K562 (cell line): Measurements from ENCODE around the gene DCTN1. TPM values are rescaled to one million over a fixed set of nuclear protein-coding genes. Genes with fewer than 3 reads are reported as not detected.

Experiments
- ATAC-seq: fragments of 200-7000 bp; cut with Tn5 transposase; 3 replicates; pipeline ENCODE4 v1.9.1; 2020; ENCODE audit warnings: moderate library complexity
- BruUV-seq: library from RNA; stranded (reverse); fragments of 400-500 nt; replicated peaks from 2 replicates; lab custom pipeline; 2021; lab: Mats Ljungman, UMichigan
- CTCF ChIA-PET: fragments of 300-600 bp; formaldehyde crosslinking; extraction: SDS; loops from one replicate; lab custom pipeline; 2021; ENCODE audit warnings: low intra/inter-chr PET ratio; lab: Yijun Ruan, JAX
- POLR2A ChIA-PET: fragments of 300-600, 350-650 bp; sonication (Branson Sonifier 250); formaldehyde crosslinking; extraction: SDS; loops from one replicate; lab custom pipeline; 2021; ENCODE audit warnings: antibody characterized with exemption, inconsistent platforms; lab: Yijun Ruan, JAX
- DNase-seq, 4 experiments: peaks; one replicate each; pipeline versions ENCODE4 v3.0.0 to v3.0.0-alpha.2; 2011 to 2018; ENCODE audit warnings: low spot score in 3 of 4, mixed read lengths in 3 of 4; ENCODE audit errors: extremely low read depth in 1 of 4
- FAIRE-seq: peaks from 2 replicates; lab custom pipeline; 2011; peaks lifted over from hg19 to GRCh38; lab: Jason Lieb, UNC
- H2AFZ ChIP-seq: 2 replicates; pipeline ENCODE4 v1.6.0; 2011; ENCODE audit warnings: low read depth, low read length, control low read depth, inconsistent platforms
- H3K27ac ChIP-seq: fragments of 200-600 bp; 3 replicates; pipeline ENCODE4 v1.8.0; 2011; ENCODE audit warnings: low read depth, mild to moderate bottlenecking, control low read depth, inconsistent platforms, low read length, moderate library complexity, mixed read lengths; ENCODE audit errors: extremely low read depth
- H3K27me3 ChIP-seq, 2 experiments: fragments of 300-600 bp in 1 of 2; 2 replicates in 1 of 2; 3 replicates in 1 of 2; pipeline versions ENCODE4 v1.6.0 to v1.8.0; 2011; ENCODE audit warnings: inconsistent platforms in 2 of 2, low read length in 2 of 2, mild to moderate bottlenecking in 1 of 2, mixed read lengths in 1 of 2, moderate library complexity in 1 of 2; ENCODE audit not compliant: control insufficient read depth in 2 of 2, insufficient read depth in 2 of 2
- H3K36me3 ChIP-seq: fragments of 300-600 bp; 3 replicates; pipeline ENCODE4 v1.8.0; 2011; ENCODE audit warnings: mild to moderate bottlenecking, low read length, inconsistent platforms; ENCODE audit not compliant: control insufficient read depth, insufficient read depth
- H3K4me1 ChIP-seq, 2 experiments: fragments of 200-600 bp in 1 of 2; replicated peaks in 1 of 2; 2 replicates in 1 of 2; 3 replicates in 1 of 2; pipeline versions ENCODE4 v1.5.1 to v1.8.0; 2011; ENCODE audit warnings: inconsistent platforms in 2 of 2, low read length in 2 of 2, mild to moderate bottlenecking in 1 of 2, mixed read lengths in 1 of 2, moderate library complexity in 1 of 2; ENCODE audit not compliant: control insufficient read depth in 2 of 2, insufficient read depth in 2 of 2
- H3K4me2 ChIP-seq: 2 replicates; pipeline ENCODE4 v1.6.1; 2011; ENCODE audit warnings: low read length, control low read depth, inconsistent platforms, mixed read lengths; ENCODE audit not compliant: insufficient read depth
- H3K4me3 ChIP-seq: fragments of 200-600 bp; sonication (generic), shearing (Covaris generic); 2 replicates; pipeline ENCODE4 v1.5.1; 2016; ENCODE audit warnings: control low read depth, inconsistent platforms
- H3K79me2 ChIP-seq: fragments of 200-600 bp; 3 replicates; pipeline ENCODE4 v1.8.0; 2011; ENCODE audit warnings: low read length, inconsistent platforms; ENCODE audit not compliant: control insufficient read depth, insufficient read depth
- H3K9ac ChIP-seq, 2 experiments: 2 replicates each; pipeline versions ENCODE4 v1.6.0 to v1.6.1; 2011; ENCODE audit warnings: low read depth in 2 of 2, low read length in 2 of 2, control low read depth in 1 of 2, inconsistent platforms in 1 of 2, mild to moderate bottlenecking in 1 of 2, mixed read lengths in 1 of 2; ENCODE audit not compliant: insufficient read depth in 1 of 2
- H3K9me1 ChIP-seq: one replicate; pipeline ENCODE4 v1.6.0; 2011; ENCODE audit warnings: inconsistent platforms, mild to moderate bottlenecking, low read length, moderate library complexity; ENCODE audit not compliant: control insufficient read depth, insufficient read depth
- H3K9me3 ChIP-seq: replicated peaks from 2 replicates; pipeline ENCODE4 v1.5.1; 2011; ENCODE audit warnings: low read depth, low read length, inconsistent platforms; ENCODE audit not compliant: control insufficient read depth, insufficient read depth
- H4K20me1 ChIP-seq: replicated peaks from 2 replicates; pipeline ENCODE4 v1.6.1; 2011; ENCODE audit warnings: low read length, inconsistent platforms, mixed read lengths; ENCODE audit not compliant: control insufficient read depth, insufficient read depth
- ADNP ChIP-seq: fragments of 200-800 bp; sonication (Bioruptor generic); IDR thresholded peaks from 2 replicates; pipeline ENCODE4 v1.6.1; 2016; ENCODE audit warnings: missing genetic modification characterization, missing compliant biosample characterization
- ATF3 ChIP-seq, 2 experiments: fragments of 450-650 bp in 1 of 2; sonication (generic) in 1 of 2; formaldehyde crosslinking in 1 of 2; IDR thresholded peaks in 1 of 2; conservative IDR thresholded peaks in 1 of 2; 2 replicates each; pipeline versions ENCODE4 v1.6.1 to v1.8.1; 2016 to 2023; ENCODE audit warnings: mild to moderate bottlenecking in 2 of 2, moderate library complexity in 2 of 2, inconsistent platforms in 1 of 2, missing genetic modification reagents in 1 of 2
- CEBPB ChIP-seq: fragments of 450-650 bp; IDR thresholded peaks from 2 replicates; pipeline ENCODE4 v1.6.1; 2016; ENCODE audit warnings: missing genetic modification characterization, missing compliant biosample characterization
- CEBPG ChIP-seq, 3 experiments: fragments of 200-800 bp in 1 of 3; sonication (Bioruptor generic) in 1 of 3; sonication (generic) in 1 of 3; formaldehyde crosslinking in 1 of 3; IDR thresholded peaks in 2 of 3; conservative IDR thresholded peaks in 1 of 3; 2 replicates each; pipeline versions ENCODE4 v1.6.1 to v1.8.0; 2016 to 2022; ENCODE audit warnings: missing compliant biosample characterization in 2 of 3, missing genetic modification characterization in 2 of 3, mild to moderate bottlenecking in 1 of 3, missing genetic modification reagents in 1 of 3
- CREB1 ChIP-seq, 2 experiments: sonication (generic) in 1 of 2; formaldehyde crosslinking in 1 of 2; IDR thresholded peaks; 2 replicates each; pipeline versions ENCODE4 v1.6.1 to v1.8.0; 2012 to 2022; ENCODE audit warnings: inconsistent platforms in 1 of 2, mild to moderate bottlenecking in 1 of 2, missing genetic modification reagents in 1 of 2, moderate library complexity in 1 of 2
- DACH1 ChIP-seq: fragments of 450-650 bp; IDR thresholded peaks from 2 replicates; pipeline ENCODE4 v1.6.1; 2018; ENCODE audit not compliant: partially characterized antibody
- E2F3 ChIP-seq: fragments of 250-450 bp; sonication (Bioruptor Pico); IDR thresholded peaks from 2 replicates; pipeline ENCODE4 v1.4.0; 2020; ENCODE audit warnings: mild to moderate bottlenecking
- FOS ChIP-seq: IDR thresholded peaks from 3 replicates; pipeline ENCODE4 v1.6.1; 2011; ENCODE audit not compliant: insufficient read length; ENCODE audit errors: extremely low read depth
- FOXA1 ChIP-seq: fragments of 450-650 bp; IDR thresholded peaks from 2 replicates; pipeline ENCODE4 v1.6.1; 2016; ENCODE audit warnings: mild to moderate bottlenecking, borderline replicate concordance
- FOXK2 ChIP-seq, 2 experiments: fragments of 450-650 bp; IDR thresholded peaks in 1 of 2; conservative IDR thresholded peaks in 1 of 2; 2 replicates each; pipeline ENCODE4 v1.6.1; 2016; ENCODE audit warnings: low read depth in 2 of 2, mild to moderate bottlenecking in 1 of 2
- PHF8 ChIP-seq: fragments of 200-600 bp; sonication (generic); IDR thresholded peaks from 2 replicates; pipeline ENCODE4 v1.6.1; 2012; ENCODE audit warnings: mixed run types, mild to moderate bottlenecking, inconsistent platforms, low read length, moderate library complexity, borderline replicate concordance
- PRPF4 ChIP-seq: fragments of 200-400 bp; formaldehyde crosslinking; IDR thresholded peaks from one replicate; pipeline ENCODE4 v1.6.1; 2017; ENCODE audit warnings: low read length, low read depth, mild to moderate bottlenecking; ENCODE audit not compliant: insufficient read depth, poor library complexity, severe bottlenecking
- RBM17 ChIP-seq: fragments of 200-400 bp; formaldehyde crosslinking; IDR thresholded peaks from 2 replicates; pipeline ENCODE4 v1.6.1; 2017; ENCODE audit warnings: low read depth, mild to moderate bottlenecking, low read length, borderline replicate concordance
- RFX1 ChIP-seq: fragments of 450-650 bp; IDR thresholded peaks from 2 replicates; pipeline ENCODE4 v1.6.1; 2016; ENCODE audit warnings: mild to moderate bottlenecking, moderate library complexity
- RFX5 ChIP-seq: IDR thresholded peaks from 2 replicates; pipeline ENCODE4 v1.6.1; 2011; ENCODE audit warnings: low read depth, mild to moderate bottlenecking, improper control_type of control experiment, low read length
- SRF ChIP-seq, 2 experiments: fragments of 250-450, 450-650 bp in 1 of 2; sonication (Bioruptor Pico) in 1 of 2; sonication (generic) in 1 of 2; formaldehyde crosslinking; IDR thresholded peaks; 2 replicates each; pipeline versions ENCODE4 v1.5.0 to v1.5.1; 2020 to 2022; ENCODE audit warnings: mild to moderate bottlenecking in 1 of 2, missing genetic modification reagents in 1 of 2
- ZFPM2 ChIP-seq: fragments of 250-450 bp; sonication (Bioruptor Pico); IDR thresholded peaks from 2 replicates; pipeline ENCODE4 v1.5.1; 2022; ENCODE audit warnings: mild to moderate bottlenecking
- WGBS: fragments of 100-300 bp; shearing (Covaris generic); methylation state at CpG from one replicate; pipeline ENCODE4 v1.1.6; 2016; ENCODE audit warnings: low coverage, mixed read lengths; ENCODE audit not compliant: insufficient coverage; ENCODE audit errors: missing lambda C conversion rate; 5-methylcytosine and 5-hydroxymethylcytosine counted together
- in situ Hi-C: fragments of 300-500 bp; cut with MboI; formaldehyde crosslinking; loops from 4 replicates; pipeline ENCODE4 v1.15.0; 2018; ENCODE audit warnings: inconsistent platforms, mixed read lengths
- intact Hi-C: fragments of 100-400 bp; cut with micrococcal nuclease; formaldehyde crosslinking; loops from 2 replicates; pipeline ENCODE4 v1.14.2; 2022
- polyA plus RNA-seq, 8 experiments: library from polyadenylated mRNA; depleted of rRNA in 4 of 8; stranded (reverse) in 5 of 8; unstranded in 3 of 8; fragments of >200 nt; fragmentation: Nextera tagmentation in 2 of 8; fragmentation: Illumina TruSeq in 1 of 8; extraction: Ambion mirVana in 2 of 8; extraction: Trizol in 1 of 8; gene quantifications; 2 replicates each; pipeline versions ENCODE4 v1.2.1 to v1.2.3, GENCODE V29; 2011 to 2014; ENCODE audit warnings: inconsistent platforms in 1 of 8, missing spikeins in 1 of 8
- total RNA-seq, 7 experiments: library from RNA; depleted of rRNA in 6 of 7; stranded (reverse); fragments of >200 nt in 6 of 7; fragmentation: Illumina TruSeq in 2 of 7; extraction: Trizol in 2 of 7; gene quantifications; 2 replicates each; pipeline versions ENCODE4 v1.2.1 to v1.2.3, GENCODE V29; 2011 to 2021; ENCODE audit warnings: low replicate concordance in 1 of 7

Gene DCTN1
- total and polyA plus RNA-seq, 9 of the 15 experiments (the other 6 are each of a cell fraction or from before 2014, with no cell fraction given) = 23.9 to 71.7 (median 45.0) TPM

GRCh38 chr2:74385396-74385795, 5.3 kb upstream of the DCTN1 start:
- intact Hi-C loops = no loop called here
- no peak for TF ChIP-seq FOXA1
- no peak for TF ChIP-seq ZFPM2 (CRISPR knock-in tag)
- TF ChIP-seq E2F3 (CRISPR knock-in tag) = no peak
- TF ChIP-seq CEBPG (CRISPR knock-in tag; IDR thresholded peaks at IDR 0.05) = no peak
- TF ChIP-seq CEBPG (tag; conservative IDR thresholded peaks at IDR 0.05 in 1 of 2, IDR thresholded peaks at IDR 0.05 in 1 of 2) = no peak
- TF ChIP-seq PHF8 = no peak
- no peak for TF ChIP-seq RFX5
- TF ChIP-seq SRF (CRISPR knock-in tag; IDR thresholded peaks at IDR 0.05) = no peak
- no peak for TF ChIP-seq PRPF4
- TF ChIP-seq FOXK2 (conservative IDR thresholded peaks at IDR 0.05 in 1 of 2, IDR thresholded peaks at IDR 0.05 in 1 of 2; ENCODE audit: low read depth in 2 of 2) = no peak
- TF ChIP-seq FOS = no peak
- no peak for TF ChIP-seq DACH1
- TF ChIP-seq ADNP (tag) = no peak
- TF ChIP-seq CREB1 (IDR thresholded peaks at IDR 0.05) = no peak
- no peak for TF ChIP-seq CREB1 (CRISPR knock-in tag; IDR thresholded peaks at IDR 0.05)
- TF ChIP-seq RBM17 = no peak
- TF ChIP-seq CEBPB (tag) = 0 out of 2 replicates have a peak, but pooled peaks have one; percentile 12
- TF ChIP-seq RFX1 = peak; percentile 81
- TF ChIP-seq ATF3 (IDR thresholded peaks at IDR 0.05) = no peak
- TF ChIP-seq ATF3 (CRISPR knock-in tag; conservative IDR thresholded peaks at IDR 0.05) = no peak
- TF ChIP-seq, all 486 proteins: peak for 2
- H3K4me1 ChIP-seq = peaks cover under 1 to 20% of the 10 kb centered on the region in 2 experiments; a peak in 2 of 5 replicates
- no TSS peak for BruUV-seq
- POLR2A ChIA-PET = interaction anchor here (0.7 to 0.9 kb wide), 2 partner anchors 10 to 15 kb away, joined by 3 to 4 read pairs; no protein-coding TSS in a partner anchor
- H3K4me3 ChIP-seq = no peak overlapping the region
- H3K9ac ChIP-seq = no peak overlapping the region
- H3K36me3 ChIP-seq = peaks cover 12% of the 10 kb centered on the region; the same call in 2 of the 3 replicates
- H2AFZ ChIP-seq = no peak overlapping the region
- in situ Hi-C loops = no loop called here
- WGBS = 81% methylated on average over 8 of the region's 8 CpGs
- ATAC-seq = peak; percentile 31; the same call in 2 of the 3 replicates
- 0 out of 2 replicates have a peak, but pooled peaks cover 3% of the 10 kb centered on the region for H4K20me1 ChIP-seq
- no peak for FAIRE-seq
- peaks cover 20% of the 10 kb centered on the region; the same call in 2 of the 3 replicates for H3K79me2 ChIP-seq
- H3K27me3 ChIP-seq = no peaks in the 10 kb centered on the region
- CTCF ChIA-PET = interaction anchor here (0.5 kb wide), 1 partner anchor 68 kb away, joined by 3 read pairs; no protein-coding TSS in a partner anchor
- no peak overlapping the region for H3K27ac ChIP-seq
- H3K9me1 ChIP-seq = no peaks in the 10 kb centered on the region
- H3K4me2 ChIP-seq = no peak overlapping the region
- no peaks in the 10 kb centered on the region for H3K9me3 ChIP-seq
- no peak for DNase-seq
